DOHH2 (cell line): Measurements from ENCODE around the gene PLVAP.

ENCODE experiments used
- CTCF ChIP-seq: fragments of 200-600 bp; sonication (generic); IDR thresholded peaks from one replicate; pipeline ENCODE4 v1.5.1; 2014; ENCODE audit warnings: antibody characterized with exemption, mild to moderate bottlenecking, low read depth, low read length; ENCODE audit not compliant: poor library complexity, severe bottlenecking
- EZH2phosphoT487 ChIP-seq: fragments of 200-600 bp; sonication (generic); IDR thresholded peaks from 2 replicates; pipeline ENCODE4 v1.6.1; 2017; ENCODE audit warnings: borderline replicate concordance, mild to moderate bottlenecking, antibody characterized with exemption, low read length, moderate library complexity, mixed read lengths

- no peak for TF ChIP-seq CTCF
- TF ChIP-seq EZH2phosphoT487, result no peak
Observed at GRCh38 chr19:17421942-17422341, 44.8 kb upstream of the PLVAP start.
